H9 (cell line): Measurements from ENCODE around the gene C7orf57. TPM values are rescaled to one million over a fixed set of nuclear protein-coding genes. Genes with fewer than 3 reads are reported as not detected.

Experiments
- DNase-seq: peaks from one replicate; pipeline ENCODE4 v3.0.0-alpha.2; 2017
- H2AFZ ChIP-seq: one replicate; pipeline ENCODE4 v1.6.1; 2013; ENCODE audit warnings: mild to moderate bottlenecking, low read length, control low read depth, moderate library complexity
- H2AK5ac ChIP-seq: 2 replicates; pipeline ENCODE4 v1.6.1; 2013; ENCODE audit warnings: low read length, control low read depth, mixed read lengths; ENCODE audit not compliant: insufficient read length
- H2BK120ac ChIP-seq: one replicate; pipeline ENCODE4 v1.6.1; 2013; ENCODE audit warnings: low read depth, mild to moderate bottlenecking, low read length, control low read depth, inconsistent platforms; ENCODE audit not compliant: poor library complexity, severe bottlenecking
- H2BK12ac ChIP-seq: 2 replicates; pipeline ENCODE4 v1.6.1; 2013; ENCODE audit warnings: low read length, control low read depth, mixed read lengths, low read depth; ENCODE audit not compliant: insufficient read length
- H2BK15ac ChIP-seq: 2 replicates; pipeline ENCODE4 v1.6.1; 2013; ENCODE audit warnings: low read depth, low read length, control low read depth
- H2BK20ac ChIP-seq: one replicate; pipeline ENCODE4 v1.6.1; 2013; ENCODE audit warnings: low read depth, mild to moderate bottlenecking, low read length, control low read depth, inconsistent platforms; ENCODE audit not compliant: poor library complexity, severe bottlenecking
- H2BK5ac ChIP-seq: 2 replicates; pipeline ENCODE4 v1.6.1; 2013; ENCODE audit warnings: low read length, control low read depth, mixed read lengths; ENCODE audit not compliant: insufficient read length
- H3K14ac ChIP-seq: 2 replicates; pipeline ENCODE4 v1.6.1; 2013; ENCODE audit warnings: low read length, control low read depth; ENCODE audit not compliant: insufficient read depth
- H3K18ac ChIP-seq: 2 replicates; pipeline ENCODE4 v1.6.1; 2013; ENCODE audit warnings: low read depth, mild to moderate bottlenecking, mixed read lengths, low read length, control low read depth; ENCODE audit not compliant: insufficient read length
- H3K23ac ChIP-seq: 2 replicates; pipeline ENCODE4 v1.6.1; 2013; ENCODE audit warnings: low read length, control low read depth, mixed read lengths, low read depth; ENCODE audit not compliant: insufficient read length
- H3K23me2 ChIP-seq: 2 replicates; pipeline ENCODE4 v1.6.1; 2013; ENCODE audit warnings: low read depth, mild to moderate bottlenecking, mixed read lengths, low read length, control low read depth; ENCODE audit not compliant: insufficient read length, poor library complexity, severe bottlenecking
- H3K27ac ChIP-seq: 2 replicates; pipeline ENCODE4 v1.5.1; 2013; ENCODE audit warnings: low read length, control low read depth, mixed read lengths, low read depth; ENCODE audit not compliant: insufficient read length
- H3K27me3 ChIP-seq: 2 replicates; pipeline ENCODE4 v1.6.1; 2013; ENCODE audit warnings: low read length, control low read depth, inconsistent platforms; ENCODE audit not compliant: insufficient read depth
- H3K4ac ChIP-seq: 2 replicates; pipeline ENCODE4 v1.6.1; 2013; ENCODE audit warnings: low read depth, mild to moderate bottlenecking, control low read depth, inconsistent platforms, low read length, moderate library complexity
- H3K4me1 ChIP-seq: 2 replicates; pipeline ENCODE4 v1.6.1; 2013; ENCODE audit warnings: low read length, control low read depth, inconsistent platforms; ENCODE audit not compliant: insufficient read depth
- H3K4me2 ChIP-seq: 2 replicates; pipeline ENCODE4 v1.6.1; 2013; ENCODE audit warnings: low read length, control low read depth, mixed read lengths; ENCODE audit not compliant: insufficient read length, insufficient read depth
- H3K56ac ChIP-seq: 2 replicates; pipeline ENCODE4 v1.6.1; 2013; ENCODE audit warnings: low read depth, mild to moderate bottlenecking, mixed read lengths, low read length, control low read depth; ENCODE audit not compliant: insufficient read length
- H3K79me1 ChIP-seq: 2 replicates; pipeline ENCODE4 v1.6.1; 2013; ENCODE audit warnings: low read depth, mild to moderate bottlenecking, moderate library complexity, low read length, control low read depth, inconsistent platforms; ENCODE audit not compliant: insufficient read depth, poor library complexity, severe bottlenecking
- H3K79me2 ChIP-seq: 2 replicates; pipeline ENCODE4 v1.6.1; 2013; ENCODE audit warnings: low read length, control low read depth, inconsistent platforms; ENCODE audit not compliant: insufficient read depth
- H3K9ac ChIP-seq: 2 replicates; pipeline ENCODE4 v1.6.1; 2013; ENCODE audit warnings: low read length, control low read depth, mixed read lengths; ENCODE audit not compliant: insufficient read length; ENCODE audit errors: extremely low read depth
- H3K9me3 ChIP-seq: one replicate; pipeline ENCODE4 v1.6.1; 2013; ENCODE audit warnings: low read depth, low read length, inconsistent platforms; ENCODE audit not compliant: control insufficient read depth
- H3T11ph ChIP-seq: one replicate; pipeline ENCODE4 v1.6.1; 2013; ENCODE audit warnings: mild to moderate bottlenecking, low read length, control low read depth, inconsistent platforms
- H4K20me1 ChIP-seq: one replicate; pipeline ENCODE4 v1.6.1; 2013; ENCODE audit not compliant: control insufficient read depth, insufficient read length, insufficient read depth
- H4K5ac ChIP-seq: 2 replicates; pipeline ENCODE4 v1.6.1; 2013; ENCODE audit warnings: low read depth, mild to moderate bottlenecking, mixed read lengths, low read length, control low read depth; ENCODE audit not compliant: insufficient read length
- H4K8ac ChIP-seq: replicated peaks from 2 replicates; pipeline ENCODE4 v1.6.1; 2013; ENCODE audit warnings: low read length, control low read depth, mixed read lengths, low read depth; ENCODE audit not compliant: insufficient read length
- H4K91ac ChIP-seq: 2 replicates; pipeline ENCODE4 v1.6.1; 2013; ENCODE audit warnings: low read depth, mild to moderate bottlenecking, moderate library complexity, mixed read lengths, low read length, control low read depth; ENCODE audit not compliant: insufficient read length
- H3K27ac Mint-ChIP-seq, 3 experiments: 2 replicates in 2 of 3; 3 replicates in 1 of 3; pipeline ENCODE4 v1.8.0; 2020 to 2021; ENCODE audit warnings: mixed read lengths in 3 of 3, mild to moderate bottlenecking in 1 of 3, moderate library complexity in 1 of 3
- H3K27me3 Mint-ChIP-seq: 2 replicates; pipeline ENCODE4 v1.8.0; 2021; ENCODE audit warnings: low read depth, mild to moderate bottlenecking, moderate library complexity, mixed read lengths
- H3K36me3 Mint-ChIP-seq, 3 experiments: 2 replicates in 2 of 3; 3 replicates in 1 of 3; pipeline ENCODE4 v1.8.0; 2020 to 2021; ENCODE audit warnings: low read depth in 3 of 3, mixed read lengths in 3 of 3; ENCODE audit not compliant: insufficient read depth in 1 of 3
- H3K4me1 Mint-ChIP-seq, 2 experiments: 2 replicates each; pipeline ENCODE4 v1.8.0; 2020; ENCODE audit warnings: mixed read lengths in 2 of 2
- H3K4me3 Mint-ChIP-seq, 2 experiments: 2 replicates in 1 of 2; 3 replicates in 1 of 2; pipeline ENCODE4 v1.8.0; 2020 to 2021; ENCODE audit warnings: mild to moderate bottlenecking in 2 of 2, mixed read lengths in 2 of 2, moderate library complexity in 1 of 2
- H3K9me3 Mint-ChIP-seq, 2 experiments: 2 replicates in 1 of 2; 3 replicates in 1 of 2; pipeline ENCODE4 v1.8.0; 2020; ENCODE audit warnings: mild to moderate bottlenecking in 2 of 2, mixed read lengths in 2 of 2, moderate library complexity in 1 of 2
- CTCF ChIP-seq: fragments of 200-600 bp; sonication (generic); conservative IDR thresholded peaks from 3 replicates; pipeline ENCODE4 v1.8.0; 2021; ENCODE audit warnings: antibody characterized with exemption, mild to moderate bottlenecking
- WGBS: extraction: QIAGEN DNeasy Blood & Tissue Kit; methylation state at CpG from one replicate; pipeline ENCODE4 v1.1.7; 2013; ENCODE audit warnings: missing lambda C conversion rate, low lambda C conversion rate, mixed read lengths; ENCODE audit not compliant: insufficient read length; ENCODE audit errors: extremely low coverage; 5-methylcytosine and 5-hydroxymethylcytosine counted together
- total RNA-seq: library from RNA; stranded (reverse); gene quantifications from 2 replicates; pipeline ENCODE4 v1.2.1, GENCODE V29; 2021

C7orf57 gene
- total RNA-seq, 1 experiment from 2014 or later, result not detected

GRCh38 chr7:48085433-48085791 is 50.1 kb downstream of the C7orf57 start:
- Histone ChIP-seq H2BK120ac (no peak overlapping the region), H2BK20ac (no peak overlapping the region), H3K4ac (no peak overlapping the region), H2BK12ac (no peak overlapping the region), H3K14ac (no peak overlapping the region), H3T11ph (no peak overlapping the region), H3K23ac (no peak overlapping the region), H2AK5ac (no peak overlapping the region), H3K23me2 (peaks cover 10% of the 10 kb centered on the region), H2BK5ac (no peak overlapping the region), H4K5ac (no peak overlapping the region), H3K27me3 (no peaks in the 10 kb centered on the region), H2BK15ac (no peak overlapping the region), H3K9ac (no peak overlapping the region), H3K27ac (no peak overlapping the region), H3K56ac (no peak overlapping the region), H3K18ac (no peak overlapping the region), H2AFZ (no peak overlapping the region), H4K20me1 (no peaks in the 10 kb centered on the region), H4K8ac (no peak overlapping the region), H3K9me3 (no peaks in the 10 kb centered on the region), H3K79me2 (no peaks in the 10 kb centered on the region), H3K4me2 (no peak overlapping the region), H3K4me1 (peaks cover 9% of the 10 kb centered on the region; the same call in 1 of the 2 replicates), H3K79me1 (no peaks in the 10 kb centered on the region), H4K91ac (no peak overlapping the region)
- no peak for TF ChIP-seq CTCF
- no CpG with 5 or more reads among the region's 1 CpG for WGBS
- Mint-ChIP-seq H3K4me3 (no peak overlapping the region), H3K4me1 (peaks cover 46 to 49% of the 10 kb centered on the region in 2 experiments), H3K27me3 (no peaks in the 10 kb centered on the region), H3K9me3 (no peaks in the 10 kb centered on the region), H3K27ac (no peak overlapping the region; a peak in 1 of 7 replicates), H3K36me3 (peaks cover 0 to 7% (median 0%) of the 10 kb centered on the region in 3 experiments; a peak in 2 of 7 replicates)
- DNase-seq, result no peak
